H9 (cell line): ENCODE results near the gene TMEM233. TPM values are rescaled to one million over a fixed set of nuclear protein-coding genes. Genes with fewer than 3 reads are reported as not detected.

Experiments used
- DNase-seq: peaks from one replicate; pipeline ENCODE4 v3.0.0-alpha.2; 2017
- H2AFZ ChIP-seq: one replicate; pipeline ENCODE4 v1.6.1; 2013; ENCODE audit warnings: mild to moderate bottlenecking, low read length, control low read depth, moderate library complexity
- H2AK5ac ChIP-seq: 2 replicates; pipeline ENCODE4 v1.6.1; 2013; ENCODE audit warnings: low read length, control low read depth, mixed read lengths; ENCODE audit not compliant: insufficient read length
- H2BK120ac ChIP-seq: one replicate; pipeline ENCODE4 v1.6.1; 2013; ENCODE audit warnings: low read depth, mild to moderate bottlenecking, low read length, control low read depth, inconsistent platforms; ENCODE audit not compliant: poor library complexity, severe bottlenecking
- H2BK12ac ChIP-seq: 2 replicates; pipeline ENCODE4 v1.6.1; 2013; ENCODE audit warnings: low read length, control low read depth, mixed read lengths, low read depth; ENCODE audit not compliant: insufficient read length
- H2BK15ac ChIP-seq: 2 replicates; pipeline ENCODE4 v1.6.1; 2013; ENCODE audit warnings: low read depth, low read length, control low read depth
- H2BK20ac ChIP-seq: one replicate; pipeline ENCODE4 v1.6.1; 2013; ENCODE audit warnings: low read depth, mild to moderate bottlenecking, low read length, control low read depth, inconsistent platforms; ENCODE audit not compliant: poor library complexity, severe bottlenecking
- H2BK5ac ChIP-seq: 2 replicates; pipeline ENCODE4 v1.6.1; 2013; ENCODE audit warnings: low read length, control low read depth, mixed read lengths; ENCODE audit not compliant: insufficient read length
- H3K14ac ChIP-seq: 2 replicates; pipeline ENCODE4 v1.6.1; 2013; ENCODE audit warnings: low read length, control low read depth; ENCODE audit not compliant: insufficient read depth
- H3K18ac ChIP-seq: 2 replicates; pipeline ENCODE4 v1.6.1; 2013; ENCODE audit warnings: low read depth, mild to moderate bottlenecking, mixed read lengths, low read length, control low read depth; ENCODE audit not compliant: insufficient read length
- H3K23ac ChIP-seq: 2 replicates; pipeline ENCODE4 v1.6.1; 2013; ENCODE audit warnings: low read length, control low read depth, mixed read lengths, low read depth; ENCODE audit not compliant: insufficient read length
- H3K23me2 ChIP-seq: 2 replicates; pipeline ENCODE4 v1.6.1; 2013; ENCODE audit warnings: low read depth, mild to moderate bottlenecking, mixed read lengths, low read length, control low read depth; ENCODE audit not compliant: insufficient read length, poor library complexity, severe bottlenecking
- H3K27ac ChIP-seq: 2 replicates; pipeline ENCODE4 v1.5.1; 2013; ENCODE audit warnings: low read length, control low read depth, mixed read lengths, low read depth; ENCODE audit not compliant: insufficient read length
- H3K27me3 ChIP-seq: 2 replicates; pipeline ENCODE4 v1.6.1; 2013; ENCODE audit warnings: low read length, control low read depth, inconsistent platforms; ENCODE audit not compliant: insufficient read depth
- H3K4ac ChIP-seq: 2 replicates; pipeline ENCODE4 v1.6.1; 2013; ENCODE audit warnings: low read depth, mild to moderate bottlenecking, control low read depth, inconsistent platforms, low read length, moderate library complexity
- H3K4me1 ChIP-seq: 2 replicates; pipeline ENCODE4 v1.6.1; 2013; ENCODE audit warnings: low read length, control low read depth, inconsistent platforms; ENCODE audit not compliant: insufficient read depth
- H3K4me2 ChIP-seq: 2 replicates; pipeline ENCODE4 v1.6.1; 2013; ENCODE audit warnings: low read length, control low read depth, mixed read lengths; ENCODE audit not compliant: insufficient read length, insufficient read depth
- H3K56ac ChIP-seq: 2 replicates; pipeline ENCODE4 v1.6.1; 2013; ENCODE audit warnings: low read depth, mild to moderate bottlenecking, mixed read lengths, low read length, control low read depth; ENCODE audit not compliant: insufficient read length
- H3K79me1 ChIP-seq: 2 replicates; pipeline ENCODE4 v1.6.1; 2013; ENCODE audit warnings: low read depth, mild to moderate bottlenecking, moderate library complexity, low read length, control low read depth, inconsistent platforms; ENCODE audit not compliant: insufficient read depth, poor library complexity, severe bottlenecking
- H3K79me2 ChIP-seq: 2 replicates; pipeline ENCODE4 v1.6.1; 2013; ENCODE audit warnings: low read length, control low read depth, inconsistent platforms; ENCODE audit not compliant: insufficient read depth
- H3K9ac ChIP-seq: 2 replicates; pipeline ENCODE4 v1.6.1; 2013; ENCODE audit warnings: low read length, control low read depth, mixed read lengths; ENCODE audit not compliant: insufficient read length; ENCODE audit errors: extremely low read depth
- H3K9me3 ChIP-seq: one replicate; pipeline ENCODE4 v1.6.1; 2013; ENCODE audit warnings: low read depth, low read length, inconsistent platforms; ENCODE audit not compliant: control insufficient read depth
- H3T11ph ChIP-seq: one replicate; pipeline ENCODE4 v1.6.1; 2013; ENCODE audit warnings: mild to moderate bottlenecking, low read length, control low read depth, inconsistent platforms
- H4K20me1 ChIP-seq: one replicate; pipeline ENCODE4 v1.6.1; 2013; ENCODE audit not compliant: control insufficient read depth, insufficient read length, insufficient read depth
- H4K5ac ChIP-seq: 2 replicates; pipeline ENCODE4 v1.6.1; 2013; ENCODE audit warnings: low read depth, mild to moderate bottlenecking, mixed read lengths, low read length, control low read depth; ENCODE audit not compliant: insufficient read length
- H4K8ac ChIP-seq: replicated peaks from 2 replicates; pipeline ENCODE4 v1.6.1; 2013; ENCODE audit warnings: low read length, control low read depth, mixed read lengths, low read depth; ENCODE audit not compliant: insufficient read length
- H4K91ac ChIP-seq: 2 replicates; pipeline ENCODE4 v1.6.1; 2013; ENCODE audit warnings: low read depth, mild to moderate bottlenecking, moderate library complexity, mixed read lengths, low read length, control low read depth; ENCODE audit not compliant: insufficient read length
- H3K27ac Mint-ChIP-seq, 3 experiments: 2 replicates in 2 of 3; 3 replicates in 1 of 3; pipeline ENCODE4 v1.8.0; 2020 to 2021; ENCODE audit warnings: mixed read lengths in 3 of 3, mild to moderate bottlenecking in 1 of 3, moderate library complexity in 1 of 3
- H3K27me3 Mint-ChIP-seq: 2 replicates; pipeline ENCODE4 v1.8.0; 2021; ENCODE audit warnings: low read depth, mild to moderate bottlenecking, moderate library complexity, mixed read lengths
- H3K36me3 Mint-ChIP-seq, 3 experiments: 2 replicates in 2 of 3; 3 replicates in 1 of 3; pipeline ENCODE4 v1.8.0; 2020 to 2021; ENCODE audit warnings: low read depth in 3 of 3, mixed read lengths in 3 of 3; ENCODE audit not compliant: insufficient read depth in 1 of 3
- H3K4me1 Mint-ChIP-seq, 2 experiments: 2 replicates each; pipeline ENCODE4 v1.8.0; 2020; ENCODE audit warnings: mixed read lengths in 2 of 2
- H3K4me3 Mint-ChIP-seq, 2 experiments: 2 replicates in 1 of 2; 3 replicates in 1 of 2; pipeline ENCODE4 v1.8.0; 2020 to 2021; ENCODE audit warnings: mild to moderate bottlenecking in 2 of 2, mixed read lengths in 2 of 2, moderate library complexity in 1 of 2
- H3K9me3 Mint-ChIP-seq, 2 experiments: 2 replicates in 1 of 2; 3 replicates in 1 of 2; pipeline ENCODE4 v1.8.0; 2020; ENCODE audit warnings: mild to moderate bottlenecking in 2 of 2, mixed read lengths in 2 of 2, moderate library complexity in 1 of 2
- CTCF ChIP-seq: fragments of 200-600 bp; sonication (generic); conservative IDR thresholded peaks from 3 replicates; pipeline ENCODE4 v1.8.0; 2021; ENCODE audit warnings: antibody characterized with exemption, mild to moderate bottlenecking
- WGBS: extraction: QIAGEN DNeasy Blood & Tissue Kit; methylation state at CpG from one replicate; pipeline ENCODE4 v1.1.7; 2013; ENCODE audit warnings: missing lambda C conversion rate, low lambda C conversion rate, mixed read lengths; ENCODE audit not compliant: insufficient read length; ENCODE audit errors: extremely low coverage; 5-methylcytosine and 5-hydroxymethylcytosine counted together
- total RNA-seq: library from RNA; stranded (reverse); gene quantifications from 2 replicates; pipeline ENCODE4 v1.2.1, GENCODE V29; 2021

Gene TMEM233
- total RNA-seq, 1 experiment from 2014 or later = not detected

- DNase-seq = no peak
- no peak overlapping the region for H2BK20ac ChIP-seq
- H3K4me3 Mint-ChIP-seq = no peak overlapping the region
- H3K27ac Mint-ChIP-seq = peak overlapping the region in 2 of 3 experiments; percentile 12 to 39; a peak in 2 of 7 replicates
- H3K56ac ChIP-seq = no peak overlapping the region
- no peaks in the 10 kb centered on the region for H3K79me1 ChIP-seq
- no peak overlapping the region for H2AFZ ChIP-seq
- no peaks in the 10 kb centered on the region for H3K27me3 ChIP-seq
- H2BK15ac ChIP-seq = no peak overlapping the region
- no peak overlapping the region for H4K8ac ChIP-seq
- H3K4me1 Mint-ChIP-seq = peaks cover 10 to 11% of the 10 kb centered on the region in 2 experiments
- H3K27me3 Mint-ChIP-seq = no peaks in the 10 kb centered on the region
- no peak overlapping the region for H3K4me2 ChIP-seq
- no peaks in the 10 kb centered on the region for H3K23me2 ChIP-seq
- no peak overlapping the region; the same call in 1 of the 2 replicates for H3K14ac ChIP-seq
- H2BK120ac ChIP-seq = no peak overlapping the region
- no peak overlapping the region for H2AK5ac ChIP-seq
- no peak overlapping the region for H3K9ac ChIP-seq
- no peaks in the 10 kb centered on the region for H3K9me3 ChIP-seq
- no peak overlapping the region for H3K4ac ChIP-seq
- H2BK12ac ChIP-seq = no peak overlapping the region
- no peak overlapping the region for H3K23ac ChIP-seq
- no peak overlapping the region for H4K5ac ChIP-seq
- H4K91ac ChIP-seq = no peak overlapping the region
- no peak overlapping the region for H3T11ph ChIP-seq
- WGBS = no CpG with 5 or more reads among the region's 13 CpGs
- H3K9me3 Mint-ChIP-seq = peaks cover 0 to 2% of the 10 kb centered on the region in 2 experiments; a peak in 1 of 5 replicates
- H3K18ac ChIP-seq = no peak overlapping the region
- H3K4me1 ChIP-seq = no peaks in the 10 kb centered on the region
- no peak overlapping the region for H2BK5ac ChIP-seq
- no peaks in the 10 kb centered on the region for H4K20me1 ChIP-seq
- TF ChIP-seq CTCF = no peak
- H3K79me2 ChIP-seq = no peaks in the 10 kb centered on the region
- peaks cover 12 to 52% (median 41%) of the 10 kb centered on the region in 3 experiments; a peak in 6 of 7 replicates for H3K36me3 Mint-ChIP-seq
- H3K27ac ChIP-seq = no peak overlapping the region
Observed at GRCh38 chr12:119686776-119687175, 93.2 kb downstream of the TMEM233 start.
